ENCODE measurements around the gene HIVEP3.

The HIVEP3 gene

DNA sequence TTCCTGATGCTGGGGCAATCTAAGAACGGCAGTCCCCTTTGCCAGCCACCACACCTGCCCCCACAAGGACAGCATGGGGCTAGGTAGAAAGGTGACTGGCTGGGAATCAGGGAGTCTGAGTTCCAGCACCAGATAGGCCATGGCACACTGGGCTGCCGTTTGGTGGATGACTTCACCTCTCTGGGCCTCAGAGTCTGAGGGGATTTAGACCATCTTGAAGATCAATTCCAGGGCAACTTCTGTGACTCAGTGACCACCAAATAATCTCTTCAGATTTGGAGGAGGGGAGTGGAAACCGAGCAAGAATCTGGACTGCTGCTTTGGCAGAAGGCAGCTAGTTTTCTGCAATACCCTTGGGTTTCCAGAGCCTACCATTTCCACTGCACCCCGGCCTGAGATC lies 342.1 kb downstream of the HIVEP3 start:
- no peak for DNase-seq

DNA sequence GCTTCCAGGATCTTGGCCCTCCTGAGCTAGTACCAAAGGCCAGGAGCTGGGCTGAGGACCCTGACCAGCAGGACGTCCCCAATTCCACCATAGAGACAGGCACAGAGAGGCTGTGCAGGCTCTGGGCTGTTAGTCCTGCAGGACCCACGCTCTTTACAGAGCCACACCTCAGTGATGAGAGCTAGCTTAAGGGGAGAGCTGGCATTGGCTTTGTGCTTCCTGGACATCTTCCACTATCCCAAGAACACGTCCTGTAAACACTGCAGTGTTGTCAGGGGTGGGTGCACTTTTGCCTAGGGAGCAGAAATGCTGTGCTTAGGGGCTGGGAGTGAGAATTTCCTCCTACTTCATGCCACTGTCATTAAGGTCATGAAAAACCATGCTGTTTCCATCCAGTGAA lies 342.5 kb downstream of the HIVEP3 start:
- no peaks in the 10 kb centered on the region for H3K9me3 ChIP-seq (ENCODE audit: control extremely low read depth in 1 of 5, control insufficient read depth in 4 of 5, insufficient read depth in 2 of 5, low read depth in 1 of 5, low read length in 4 of 5)
- no peaks in the 10 kb centered on the region for H3K27me3 ChIP-seq (replicated peaks in 2 of 5; ENCODE audit: control insufficient read depth in 4 of 5, insufficient read depth in 5 of 5, low read length in 4 of 5)
- H3K27ac ChIP-seq (ENCODE audit: insufficient read depth in 1 of 2, low read depth in 1 of 2, low read length in 2 of 2, poor library complexity in 1 of 2, severe bottlenecking in 2 of 2), result no peak overlapping the region
- CTCF ChIA-PET, result interaction anchor here (0.8 to 3.9 kb wide), 4 partner anchors 17 to 598 kb away, joined by 3 to 34 read pairs (median 8); no protein-coding TSS in a partner anchor
- DNase-seq, result no peak
- POLR2A ChIA-PET, result interaction anchor here (1.1 kb wide), 1 partner anchor 12 kb away, joined by 3 read pairs; no protein-coding TSS in a partner anchor
- 87% methylated on average over 3 of the region's 3 CpGs for WGBS (ENCODE audit: insufficient coverage)
- H3K4me1 ChIP-seq (ENCODE audit: control extremely low read depth in 1 of 4, control insufficient read depth in 4 of 4, insufficient read depth in 4 of 4, low read length in 3 of 4), result peaks cover 0 to 36% (median 16%) of the 10 kb centered on the region in 4 experiments
- H3K4me3 ChIP-seq (ENCODE audit: control insufficient read depth in 1 of 7, extremely low read depth in 1 of 7, insufficient read depth in 4 of 7, low read depth in 2 of 7, low read length in 6 of 7), result no peak overlapping the region
- peaks cover 0 to 3% (median 0%) of the 10 kb centered on the region in 4 experiments for H3K36me3 ChIP-seq (ENCODE audit: control insufficient read depth in 4 of 4, insufficient read depth in 4 of 4, low read length in 3 of 4)

More for the DNA sequence above, 342.1 kb downstream of the HIVEP3 start:
- Histone ChIP-seq H3K36me3 (ENCODE audit: control insufficient read depth in 4 of 4, insufficient read depth in 4 of 4, low read length in 3 of 4) (peaks cover 0 to 3% (median 0%) of the 10 kb centered on the region in 4 experiments), H3K9me3 (ENCODE audit: control extremely low read depth in 1 of 5, control insufficient read depth in 4 of 5, insufficient read depth in 2 of 5, low read depth in 1 of 5, low read length in 4 of 5) (no peaks in the 10 kb centered on the region), H3K4me3 (ENCODE audit: control insufficient read depth in 1 of 7, extremely low read depth in 1 of 7, insufficient read depth in 4 of 7, low read depth in 2 of 7, low read length in 6 of 7) (no peak overlapping the region), H3K27me3 (replicated peaks in 2 of 5; ENCODE audit: control insufficient read depth in 4 of 5, insufficient read depth in 5 of 5, low read length in 4 of 5) (no peaks in the 10 kb centered on the region), H3K27ac (ENCODE audit: insufficient read depth in 1 of 2, low read depth in 1 of 2, low read length in 2 of 2, poor library complexity in 1 of 2, severe bottlenecking in 2 of 2) (no peak overlapping the region), H3K4me1 (ENCODE audit: control extremely low read depth in 1 of 4, control insufficient read depth in 4 of 4, insufficient read depth in 4 of 4, low read length in 3 of 4) (peaks cover 0 to 40% (median 19%) of the 10 kb centered on the region in 4 experiments)
- ChIA-PET POLR2A (interaction anchor here (1.1 kb wide), 1 partner anchor 12 kb away, joined by 3 read pairs; no protein-coding TSS in a partner anchor), CTCF (interaction anchor here (0.8 kb wide), 1 partner anchor 16 kb away, joined by 3 read pairs; no protein-coding TSS in a partner anchor)
- whole genome bisulfite sequencing (ENCODE audit: insufficient coverage), result 78% methylated on average over 4 of the region's 4 CpGs

DNA sequence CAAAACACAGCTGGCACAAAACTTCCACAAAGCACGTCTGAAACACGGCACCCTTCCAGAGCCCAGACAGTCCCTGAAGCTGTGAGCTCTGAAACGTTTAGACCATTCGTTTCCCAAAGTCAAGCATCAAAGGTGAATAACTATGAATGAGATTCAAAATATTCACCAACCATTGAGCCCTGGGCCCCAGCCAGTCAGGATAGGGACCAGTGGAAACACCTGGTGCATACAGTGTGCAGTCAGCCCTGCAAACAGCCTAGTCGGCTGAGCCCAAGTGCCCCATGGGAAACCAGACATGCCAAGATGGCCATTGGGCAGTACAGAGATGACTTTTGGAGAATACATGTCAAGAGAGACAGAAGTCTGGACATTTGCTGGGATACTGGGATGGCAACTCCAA lies 343.9 kb downstream of the HIVEP3 start:
- WGBS (ENCODE audit: insufficient coverage), result 75% methylated on average over 3 of the region's 5 CpGs

DNA sequence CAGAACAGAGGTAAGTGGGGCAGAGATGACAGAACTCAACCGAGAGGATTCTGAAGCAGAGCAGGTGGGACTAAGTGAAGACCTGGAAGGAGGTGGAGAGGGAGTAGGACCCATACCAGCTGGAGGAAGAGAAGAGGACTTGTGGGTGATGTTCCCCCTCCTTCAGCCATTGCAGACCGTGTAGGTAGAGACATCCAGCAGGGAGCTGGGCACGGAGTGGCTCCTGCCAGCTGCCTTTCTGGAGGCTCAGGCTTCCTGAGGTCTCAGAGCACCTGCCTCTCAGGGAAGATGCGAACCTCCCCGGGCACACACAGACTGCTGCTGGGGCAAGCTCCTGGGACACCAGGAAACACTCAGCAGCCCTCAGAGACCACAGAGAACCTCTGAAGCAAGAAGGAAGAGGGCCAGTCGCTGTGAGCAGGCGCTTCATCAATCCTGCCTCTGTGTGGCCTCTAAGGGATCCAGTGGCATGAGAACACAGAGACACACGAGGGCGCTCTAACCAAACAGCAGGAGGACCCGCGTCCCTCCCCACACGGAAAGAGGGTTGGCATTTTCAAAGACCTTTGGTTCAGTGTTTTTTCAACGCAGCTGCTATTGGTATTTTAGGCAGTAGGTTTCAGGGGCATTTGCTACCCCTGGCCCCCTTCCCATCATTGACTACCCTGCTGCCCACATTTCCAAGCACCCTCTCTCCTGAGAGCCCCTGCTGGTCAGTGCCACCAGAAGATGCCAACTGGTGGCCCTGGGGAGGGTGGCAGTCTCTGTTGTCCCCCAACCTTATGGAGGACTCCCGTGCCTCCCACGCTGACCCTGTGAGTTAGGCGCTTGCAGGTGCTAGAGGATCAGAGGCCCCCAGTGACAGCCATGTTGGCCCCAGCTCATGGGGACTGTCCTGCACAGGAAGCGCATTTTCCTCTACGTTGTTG lies 344.7 kb downstream of the HIVEP3 start:
- peaks cover 0 to 25% (median 7%) of the 10 kb centered on the region in 4 experiments for H3K4me1 ChIP-seq (ENCODE audit: control extremely low read depth in 1 of 4, control insufficient read depth in 4 of 4, insufficient read depth in 4 of 4, low read length in 3 of 4)
- no peaks in the 10 kb centered on the region for H3K27me3 ChIP-seq (replicated peaks in 2 of 5; ENCODE audit: control insufficient read depth in 4 of 5, insufficient read depth in 5 of 5, low read length in 4 of 5)
- no peaks in the 10 kb centered on the region for H3K9me3 ChIP-seq (ENCODE audit: control extremely low read depth in 1 of 5, control insufficient read depth in 4 of 5, insufficient read depth in 2 of 5, low read depth in 1 of 5, low read length in 4 of 5)
- WGBS (ENCODE audit: insufficient coverage), result 24% methylated on average over 16 of the region's 18 CpGs
- ChIA-PET CTCF (interaction anchor here (0.8 to 3.9 kb wide), 22 partner anchors 7 to 602 kb away, joined by 3 to 34 read pairs (median 4); no protein-coding TSS in a partner anchor), POLR2A (no interaction called here)
- H3K27ac ChIP-seq (ENCODE audit: insufficient read depth in 1 of 2, low read depth in 1 of 2, low read length in 2 of 2, poor library complexity in 1 of 2, severe bottlenecking in 2 of 2), result no peak overlapping the region
- H3K36me3 ChIP-seq (ENCODE audit: control insufficient read depth in 4 of 4, insufficient read depth in 4 of 4, low read length in 3 of 4), result peaks cover 0 to 2% (median 0%) of the 10 kb centered on the region in 4 experiments
- peak; percentile 85 to 95 (median 92) for DNase-seq
- H3K4me3 ChIP-seq (ENCODE audit: control insufficient read depth in 1 of 7, extremely low read depth in 1 of 7, insufficient read depth in 4 of 7, low read depth in 2 of 7, low read length in 6 of 7), result no peak overlapping the region

More for the DNA sequence above, 343.9 kb downstream of the HIVEP3 start:
- ChIA-PET CTCF (interaction anchor here (0.9 to 3.9 kb wide), 15 partner anchors 8 to 601 kb away, joined by 3 to 34 read pairs (median 5); no protein-coding TSS in a partner anchor), POLR2A (no interaction called here)
- H3K9me3 ChIP-seq (ENCODE audit: control extremely low read depth in 1 of 5, control insufficient read depth in 4 of 5, insufficient read depth in 2 of 5, low read depth in 1 of 5, low read length in 4 of 5), result no peaks in the 10 kb centered on the region
- H3K4me3 ChIP-seq (ENCODE audit: control insufficient read depth in 1 of 7, extremely low read depth in 1 of 7, insufficient read depth in 4 of 7, low read depth in 2 of 7, low read length in 6 of 7), result no peak overlapping the region
- DNase-seq, result no peak
- no peak overlapping the region for H3K27ac ChIP-seq (ENCODE audit: insufficient read depth in 1 of 2, low read depth in 1 of 2, low read length in 2 of 2, poor library complexity in 1 of 2, severe bottlenecking in 2 of 2)
- H3K36me3 ChIP-seq (ENCODE audit: control insufficient read depth in 4 of 4, insufficient read depth in 4 of 4, low read length in 3 of 4), result peaks cover 0 to 3% (median under 1%) of the 10 kb centered on the region in 4 experiments
- no peaks in the 10 kb centered on the region for H3K27me3 ChIP-seq (replicated peaks in 2 of 5; ENCODE audit: control insufficient read depth in 4 of 5, insufficient read depth in 5 of 5, low read length in 4 of 5)
- H3K4me1 ChIP-seq (ENCODE audit: control extremely low read depth in 1 of 4, control insufficient read depth in 4 of 4, insufficient read depth in 4 of 4, low read length in 3 of 4), result peaks cover 0 to 25% (median 7%) of the 10 kb centered on the region in 4 experiments

DNA sequence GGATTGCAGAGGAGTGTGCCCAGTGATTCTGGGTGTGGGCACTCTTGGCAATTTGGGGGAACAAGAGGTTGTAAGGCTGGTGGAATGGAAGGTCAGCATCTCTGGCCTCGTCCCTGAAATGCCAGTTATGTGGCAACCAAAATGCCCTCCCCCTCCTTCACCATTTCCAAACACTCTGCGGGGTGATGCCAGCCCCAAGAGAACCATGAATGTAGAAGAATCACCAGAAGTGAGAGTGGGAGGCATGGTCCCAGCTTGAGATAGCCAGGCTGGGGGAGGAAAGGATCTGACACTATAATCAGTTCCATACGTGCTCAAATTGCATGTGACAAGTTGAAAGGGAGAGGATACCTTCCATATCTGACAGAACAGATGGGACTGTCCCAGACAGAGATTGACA lies 345.5 kb downstream of the HIVEP3 start:
- Histone ChIP-seq H3K27me3 (replicated peaks in 2 of 5; ENCODE audit: control insufficient read depth in 4 of 5, insufficient read depth in 5 of 5, low read length in 4 of 5) (no peaks in the 10 kb centered on the region), H3K4me3 (ENCODE audit: control insufficient read depth in 1 of 7, extremely low read depth in 1 of 7, insufficient read depth in 4 of 7, low read depth in 2 of 7, low read length in 6 of 7) (no peak overlapping the region)
- POLR2A ChIA-PET, result interaction anchor here (0.5 kb wide), 1 partner anchor 292 kb away, joined by 3 read pairs; no protein-coding TSS in a partner anchor

DNA sequence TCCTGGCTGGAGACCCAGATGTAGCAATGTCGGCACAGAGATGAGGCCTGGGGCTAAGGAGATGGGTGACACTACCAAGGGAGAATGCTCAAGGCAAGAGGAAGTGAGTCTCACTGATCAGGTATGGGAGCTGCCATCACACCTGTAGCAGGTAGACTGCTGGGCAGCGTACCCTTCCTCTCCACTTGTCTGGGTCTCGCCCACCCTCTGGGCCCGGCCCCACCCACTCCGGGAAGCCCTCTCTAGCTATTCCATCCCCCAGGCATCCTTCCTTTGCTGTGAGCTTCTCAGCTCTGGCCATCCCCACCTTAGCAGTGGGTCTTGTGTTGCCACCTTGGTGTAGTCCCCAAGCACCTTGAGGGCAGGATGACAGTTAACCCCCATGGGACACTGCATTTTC lies 346.5 kb downstream of the HIVEP3 start:
- no peak for DNase-seq
- H3K4me1 ChIP-seq (ENCODE audit: control extremely low read depth in 1 of 4, control insufficient read depth in 4 of 4, insufficient read depth in 4 of 4, low read length in 3 of 4), result peaks cover 0 to 20% (median 7%) of the 10 kb centered on the region in 4 experiments
- no peaks in the 10 kb centered on the region for H3K27me3 ChIP-seq (replicated peaks in 2 of 5; ENCODE audit: control insufficient read depth in 4 of 5, insufficient read depth in 5 of 5, low read length in 4 of 5)
- ChIA-PET POLR2A (no interaction called here), CTCF (interaction anchor here (0.8 to 3.9 kb wide), 4 partner anchors 209 to 604 kb away, joined by 3 to 34 read pairs (median 7); no protein-coding TSS in a partner anchor)
- 78% methylated on average over 5 of the region's 5 CpGs for WGBS (ENCODE audit: insufficient coverage)
- H3K9me3 ChIP-seq (ENCODE audit: control extremely low read depth in 1 of 5, control insufficient read depth in 4 of 5, insufficient read depth in 2 of 5, low read depth in 1 of 5, low read length in 4 of 5), result no peaks in the 10 kb centered on the region
- H3K36me3 ChIP-seq (ENCODE audit: control insufficient read depth in 4 of 4, insufficient read depth in 4 of 4, low read length in 3 of 4), result peaks cover 0 to 4% (median under 1%) of the 10 kb centered on the region in 4 experiments
- H3K27ac ChIP-seq (ENCODE audit: insufficient read depth in 1 of 2, low read depth in 1 of 2, low read length in 2 of 2, poor library complexity in 1 of 2, severe bottlenecking in 2 of 2), result no peak overlapping the region
- H3K4me3 ChIP-seq (ENCODE audit: control insufficient read depth in 1 of 7, extremely low read depth in 1 of 7, insufficient read depth in 4 of 7, low read depth in 2 of 7, low read length in 6 of 7), result no peak overlapping the region

More for the DNA sequence above, 345.5 kb downstream of the HIVEP3 start:
- no peak for DNase-seq
- no peaks in the 10 kb centered on the region for H3K9me3 ChIP-seq (ENCODE audit: control extremely low read depth in 1 of 5, control insufficient read depth in 4 of 5, insufficient read depth in 2 of 5, low read depth in 1 of 5, low read length in 4 of 5)
- 100% methylated on average over 2 of the region's 3 CpGs for WGBS (ENCODE audit: insufficient coverage)
- peaks cover 0 to 20% (median 7%) of the 10 kb centered on the region in 4 experiments for H3K4me1 ChIP-seq (ENCODE audit: control extremely low read depth in 1 of 4, control insufficient read depth in 4 of 4, insufficient read depth in 4 of 4, low read length in 3 of 4)
- H3K36me3 ChIP-seq (ENCODE audit: control insufficient read depth in 4 of 4, insufficient read depth in 4 of 4, low read length in 3 of 4), result peaks cover 0 to 4% (median 0%) of the 10 kb centered on the region in 4 experiments
- CTCF ChIA-PET, result interaction anchor here (0.8 to 3.9 kb wide), 16 partner anchors 8 to 603 kb away, joined by 3 to 34 read pairs (median 4); no protein-coding TSS in a partner anchor
- H3K27ac ChIP-seq (ENCODE audit: insufficient read depth in 1 of 2, low read depth in 1 of 2, low read length in 2 of 2, poor library complexity in 1 of 2, severe bottlenecking in 2 of 2), result no peak overlapping the region

Data from common myeloid progenitor, CD34-positive (primary cell).